ENCODE results near the gene BCAS1. TPM values are rescaled to one million over a fixed set of nuclear protein-coding genes. Genes with fewer than 3 reads are reported as not detected.

BCAS1 gene
- total RNA-seq, 1 donor from 2014 or later = 10.7 TPM

GRCh38 chr20:53895385-53895755 is 175.0 kb downstream of the BCAS1 start:
- H3K36me3 Mint-ChIP-seq = no peaks in the 10 kb centered on the region
- H3K9me3 Mint-ChIP-seq = peaks cover 10% of the 10 kb centered on the region
- H3K4me3 Mint-ChIP-seq = no peak overlapping the region
- DNase-seq (ENCODE audit: extremely low spot score, unreplicated experiment) = no peak
- H3K27me3 Mint-ChIP-seq = no peaks in the 10 kb centered on the region
- no peak for TF ChIP-seq CTCF (conservative IDR thresholded peaks at IDR 0.05)
- H3K4me1 Mint-ChIP-seq (ENCODE audit: unreplicated experiment) = peaks cover 31% of the 10 kb centered on the region
- no peak overlapping the region for H3K27ac Mint-ChIP-seq

- no peak for DNase-seq (ENCODE audit: extremely low spot score, unreplicated experiment)
- no peaks in the 10 kb centered on the region for H3K27me3 Mint-ChIP-seq
- no peak overlapping the region for H3K27ac Mint-ChIP-seq
- TF ChIP-seq CTCF (conservative IDR thresholded peaks at IDR 0.05) = no peak
- no peak overlapping the region for H3K4me3 Mint-ChIP-seq
- H3K9me3 Mint-ChIP-seq = peaks cover 10% of the 10 kb centered on the region
- no peaks in the 10 kb centered on the region for H3K36me3 Mint-ChIP-seq
- peaks cover 29% of the 10 kb centered on the region for H3K4me1 Mint-ChIP-seq (ENCODE audit: unreplicated experiment)
Measured at GRCh38 chr20:53894707-53895384, 175.5 kb downstream of the BCAS1 start.

Small RNA genes within 50 kb of the gene (microRNA-seq; reads per million reads assigned to microRNA genes)
- gene MIR4756 = 0.83 reads per million

Other genes with a start within 250 kb of the BCAS1 start
- gene CYP24A1, start 103.4 kb upstream of the BCAS1 start, total RNA-seq (ENCODE audit: low replicate concordance) = 7.1 and 21.1 TPM in 2 replicates
- gene PFDN4, start 137.5 kb upstream of the BCAS1 start, total RNA-seq (ENCODE audit: low replicate concordance) = 19.3 and 28.4 TPM in 2 replicates